ENCODE results near the gene DEPDC5.

Gene DEPDC5

DNA sequence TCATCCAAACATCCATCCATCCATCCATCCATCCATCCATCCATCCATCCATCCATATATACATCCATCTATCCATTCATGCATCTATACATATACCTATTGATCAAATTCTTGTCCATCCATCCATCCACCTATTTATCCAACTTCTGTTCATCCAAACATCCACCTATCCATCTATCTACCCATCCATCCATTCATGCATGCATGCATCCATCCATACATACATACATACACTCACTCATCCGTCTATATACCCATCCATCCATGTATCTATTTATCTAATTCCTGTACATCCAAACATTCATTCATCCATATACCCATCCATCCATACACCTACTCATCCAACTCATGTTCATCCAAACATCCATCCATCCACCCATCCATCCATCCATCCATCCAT is 171.2 kb downstream of the DEPDC5 start:
- DNase-seq (ENCODE audit: low read depth), result no peak

DNA sequence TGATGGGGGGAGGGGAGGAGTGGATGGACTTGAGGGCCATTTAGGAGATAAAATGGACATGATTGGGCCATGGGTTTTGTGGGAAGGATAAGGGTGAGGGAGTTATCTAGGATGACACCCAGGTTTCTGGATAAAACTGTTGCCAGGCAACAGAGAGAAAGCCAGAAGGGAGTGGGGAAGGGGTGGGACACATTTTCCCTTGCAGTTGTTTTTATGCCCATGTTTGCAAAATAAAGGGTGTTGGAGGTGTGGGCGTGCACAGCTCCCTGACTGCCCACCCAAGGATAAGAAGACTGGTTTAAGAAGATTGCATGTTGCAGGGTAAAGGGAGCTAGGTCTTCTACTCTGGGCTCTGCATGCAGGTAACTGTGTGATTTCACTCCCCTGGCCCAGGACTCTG is 172.2 kb downstream of the DEPDC5 start:
- DNase-seq (ENCODE audit: low read depth), result no peak

DNA sequence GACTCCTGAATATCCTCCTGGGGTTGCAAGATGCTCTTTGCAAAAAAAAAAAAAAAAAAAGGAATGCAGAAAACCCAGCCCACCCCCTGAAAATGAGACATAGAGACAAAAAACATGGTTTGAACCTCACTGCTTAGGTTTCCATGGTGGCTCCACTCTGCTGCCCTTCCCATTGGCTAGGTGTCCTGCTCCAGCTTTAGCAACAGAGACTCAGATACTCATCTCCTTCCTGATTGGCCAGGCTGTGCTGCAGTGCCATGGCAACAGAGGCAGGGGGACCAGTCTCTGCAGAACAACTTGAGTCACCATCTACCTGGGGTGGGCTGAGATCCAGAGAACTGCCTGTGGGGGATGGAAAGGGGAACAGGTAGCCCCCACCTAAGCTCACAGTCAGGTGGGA is 173.2 kb downstream of the DEPDC5 start:
- DNase-seq (ENCODE audit: low read depth), result no peak

DNA sequence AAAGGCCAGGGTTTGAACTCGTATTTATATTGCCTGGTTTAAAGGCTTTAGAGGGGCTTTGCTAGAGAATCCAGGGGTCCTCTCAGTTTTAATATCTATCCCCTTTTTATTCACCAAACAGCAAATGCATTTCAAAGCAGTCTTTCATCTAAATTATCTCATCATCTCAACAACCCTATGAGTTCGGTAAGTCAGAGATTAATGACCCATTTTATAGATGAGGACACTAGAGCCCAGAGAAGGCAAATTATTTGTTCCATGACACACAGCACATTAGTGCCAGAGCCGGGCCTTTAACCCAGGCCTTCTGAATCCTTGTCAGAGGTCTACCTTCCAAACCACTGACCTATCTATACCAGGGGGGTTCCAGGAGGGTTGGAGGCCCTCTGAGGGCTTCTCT is 173.7 kb downstream of the DEPDC5 start:
- DNase-seq (ENCODE audit: low read depth), result no peak

DNA sequence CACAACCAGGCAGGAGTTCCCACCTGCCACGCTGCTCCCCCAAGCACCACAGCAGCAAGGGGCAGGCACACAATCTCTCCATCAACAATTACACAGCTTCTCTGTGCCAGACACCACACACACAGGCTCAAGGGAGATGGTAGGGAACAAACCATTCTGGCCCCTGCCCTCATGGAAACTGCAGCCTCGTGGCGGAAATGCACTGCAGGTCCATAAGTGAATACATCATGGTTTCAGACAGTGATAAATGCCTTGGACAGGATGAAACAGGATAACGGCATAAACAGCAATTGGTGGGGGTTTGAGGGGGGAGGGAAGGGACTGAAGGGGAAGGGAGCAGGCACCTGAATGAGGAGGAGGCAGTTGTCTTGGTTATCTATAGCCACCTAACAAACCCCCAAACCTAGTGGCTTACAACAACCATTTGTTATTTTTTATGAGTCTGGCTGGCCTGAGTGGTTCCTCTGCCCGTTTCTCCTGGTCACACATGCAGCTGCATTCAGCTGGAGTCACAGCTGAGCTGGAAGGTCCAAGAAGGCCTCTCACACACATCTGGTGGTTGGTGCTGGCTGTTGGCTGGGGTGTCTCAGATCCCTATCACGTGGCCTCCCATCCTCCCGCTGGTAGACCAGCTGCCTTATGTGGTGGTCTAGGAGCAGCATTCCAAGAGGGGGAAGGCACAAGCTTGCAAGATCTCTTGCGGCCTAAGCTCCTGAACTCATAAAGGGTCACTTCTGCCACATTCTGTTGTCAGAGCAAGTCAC is 175.5 kb downstream of the DEPDC5 start:
- no peak for DNase-seq (ENCODE audit: low read depth)

DNA sequence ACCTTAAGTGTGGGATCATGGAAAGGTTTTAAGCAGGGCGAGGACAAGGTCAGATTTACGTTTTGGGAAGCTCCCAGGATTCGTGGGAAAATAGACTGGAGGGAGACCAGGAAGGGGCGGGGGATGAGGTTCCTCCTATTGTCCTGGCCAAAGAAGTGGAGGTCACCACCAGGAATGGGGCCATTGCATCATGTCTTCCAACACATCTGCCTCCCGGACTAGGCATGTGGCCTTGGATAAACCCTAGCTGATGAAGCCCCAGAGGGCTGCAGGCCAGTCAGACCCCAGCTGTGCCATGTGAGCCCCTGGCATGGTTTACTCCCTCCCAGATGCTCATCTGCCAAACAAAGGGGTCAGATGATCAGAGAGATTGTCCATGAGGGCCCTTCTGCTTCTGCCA is 179.0 kb downstream of the DEPDC5 start:
- no peak for DNase-seq (ENCODE audit: low read depth)

DNA sequence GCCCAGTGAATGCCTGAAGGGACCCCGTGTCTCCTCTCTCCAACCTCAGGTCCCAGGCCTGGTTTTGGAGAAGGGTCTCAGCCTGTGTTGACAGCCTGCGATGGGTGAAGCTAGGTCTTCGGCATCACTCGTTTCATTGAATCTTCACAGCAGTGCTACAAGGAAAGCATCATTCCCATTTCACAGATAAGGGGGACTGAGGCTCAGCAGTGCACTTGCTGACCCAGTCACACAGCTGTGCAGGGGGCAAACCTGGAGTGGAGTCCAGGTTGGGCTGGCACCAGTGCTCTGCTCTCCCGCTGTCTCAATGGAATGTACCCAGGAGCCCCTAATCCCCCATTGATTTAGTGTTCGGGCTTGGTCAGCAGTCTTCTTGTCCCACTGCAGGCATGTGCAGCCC is 179.6 kb downstream of the DEPDC5 start:
- DNase-seq (ENCODE audit: low read depth), result no peak

DNA sequence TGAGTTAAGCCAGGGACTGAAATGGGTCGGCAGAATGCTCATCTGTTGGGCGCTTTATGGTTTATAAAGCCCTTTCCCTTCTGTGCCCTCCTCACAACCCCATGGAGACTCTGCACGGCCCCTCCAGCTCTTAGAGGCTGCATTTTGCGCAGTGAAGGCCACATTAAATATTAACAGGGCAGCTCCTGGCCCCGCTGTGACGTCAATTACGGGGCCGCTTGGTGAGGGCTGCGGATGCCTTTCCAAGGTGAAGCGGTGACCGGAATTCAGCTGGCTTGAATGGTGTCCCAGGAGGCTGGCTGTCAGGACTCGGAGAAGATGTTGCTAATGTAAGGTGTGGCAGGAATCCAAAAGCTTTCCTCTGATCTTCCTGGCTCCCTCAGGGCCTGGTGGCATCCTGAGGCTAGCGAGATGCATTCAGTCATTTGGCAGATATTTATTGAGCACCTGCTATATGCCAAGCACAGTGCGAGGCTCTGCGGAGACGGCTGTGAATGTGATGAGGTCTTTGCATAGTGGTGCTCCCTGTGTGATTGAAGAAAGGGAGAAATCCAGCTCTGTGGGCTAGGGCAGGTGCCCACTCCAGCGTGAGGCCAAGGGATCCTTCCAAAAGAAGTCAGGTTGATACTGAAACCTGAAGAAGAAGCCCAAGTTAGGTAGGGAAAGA is 180.1 kb downstream of the DEPDC5 start:
- DNase-seq (ENCODE audit: low read depth), result no peak

DNA sequence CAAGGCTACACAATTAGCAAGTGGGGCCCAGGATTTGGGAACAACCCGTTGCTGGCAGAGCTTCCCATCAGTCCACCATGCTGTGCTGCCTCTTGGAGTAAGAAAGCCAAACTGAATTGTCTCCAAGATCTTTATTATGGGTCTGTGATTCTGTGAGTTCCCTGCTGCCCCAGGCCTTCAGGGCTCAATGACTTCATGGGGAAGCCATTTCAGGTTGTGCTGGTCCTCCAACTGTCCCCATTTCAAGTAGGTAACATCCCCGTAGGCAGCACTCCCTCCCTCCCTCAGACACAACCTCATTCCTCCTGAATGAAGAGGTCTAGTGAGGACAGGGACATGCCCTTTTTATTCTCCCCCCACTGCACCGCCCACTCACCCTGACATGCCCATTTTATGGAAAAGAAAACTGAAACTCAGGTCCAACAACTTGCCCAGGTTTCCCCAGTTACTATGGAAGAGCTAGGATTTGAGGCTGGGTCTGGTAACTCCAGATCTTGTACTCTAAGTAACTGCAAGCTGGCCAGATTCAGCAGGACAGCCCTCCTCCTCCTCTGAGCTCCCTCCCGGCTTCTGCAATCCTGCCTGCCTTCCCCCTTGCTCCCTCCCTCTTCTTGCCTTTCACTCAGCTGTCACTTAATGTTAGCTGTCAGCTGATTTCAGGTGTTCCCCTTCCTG is 182.3 kb downstream of the DEPDC5 start:
- DNase-seq (ENCODE audit: low read depth), result no peak

DNA sequence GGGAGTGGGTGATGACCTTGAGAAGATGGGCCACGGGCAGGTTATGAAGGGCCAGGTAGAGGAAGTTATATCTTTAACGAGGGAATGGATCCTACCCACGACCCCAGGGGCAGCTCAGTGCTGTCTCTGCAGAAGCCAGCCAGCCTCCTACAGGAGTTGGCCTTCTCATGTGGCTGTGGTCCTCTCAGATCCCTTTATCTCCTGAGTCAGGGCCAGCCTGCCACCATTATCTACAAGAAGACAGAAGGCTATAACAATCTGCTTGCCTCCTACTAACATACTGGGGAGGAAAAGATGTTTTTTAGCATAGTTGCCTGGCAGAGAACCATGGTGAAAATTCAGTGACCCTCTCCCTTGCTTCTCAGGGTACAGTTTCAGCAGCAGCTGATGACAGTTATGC is 183.5 kb downstream of the DEPDC5 start:
- no peak for DNase-seq (ENCODE audit: low read depth)

DNA sequence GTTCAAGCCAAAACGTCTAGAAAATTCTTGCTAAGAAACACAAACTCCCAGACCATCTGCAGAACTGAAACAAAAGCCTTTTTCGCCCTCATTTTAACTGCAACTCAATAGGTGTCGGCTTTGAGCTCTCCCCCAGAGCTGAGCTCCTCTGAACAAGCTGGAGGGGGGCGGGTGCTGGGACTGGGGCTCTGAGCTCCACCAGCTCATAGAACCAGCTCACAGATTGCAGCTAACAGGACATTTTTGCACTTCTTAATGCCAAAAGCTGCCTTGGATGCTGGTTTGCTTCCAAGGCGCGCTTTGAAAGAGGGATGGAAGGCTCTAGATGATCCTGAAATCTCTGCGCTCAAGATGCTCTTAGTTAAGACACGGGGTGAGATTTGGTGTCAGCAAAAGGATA is 184.5 kb downstream of the DEPDC5 start:
- no peak for DNase-seq (ENCODE audit: low read depth)

DNA sequence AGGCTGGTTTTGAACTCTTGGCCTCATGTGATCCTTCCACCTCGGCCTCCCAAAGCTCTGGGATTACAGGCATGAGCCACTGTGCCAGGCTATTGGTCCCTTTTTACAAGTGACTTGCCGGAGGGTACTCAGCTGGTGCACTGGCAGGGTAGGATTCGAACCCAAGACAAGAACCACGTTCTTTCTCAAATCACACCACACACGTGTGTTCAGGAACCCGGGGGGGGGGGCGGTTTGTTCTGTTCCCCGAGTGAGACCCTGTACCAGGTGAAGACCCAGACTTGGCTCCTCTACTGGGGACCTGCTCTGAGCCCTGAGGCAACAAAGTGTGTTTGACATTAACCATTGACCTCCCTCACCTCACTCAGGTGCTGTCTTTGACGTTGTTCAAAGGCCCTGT is 186.7 kb downstream of the DEPDC5 start:
- no peak for DNase-seq (ENCODE audit: low read depth)

DNA sequence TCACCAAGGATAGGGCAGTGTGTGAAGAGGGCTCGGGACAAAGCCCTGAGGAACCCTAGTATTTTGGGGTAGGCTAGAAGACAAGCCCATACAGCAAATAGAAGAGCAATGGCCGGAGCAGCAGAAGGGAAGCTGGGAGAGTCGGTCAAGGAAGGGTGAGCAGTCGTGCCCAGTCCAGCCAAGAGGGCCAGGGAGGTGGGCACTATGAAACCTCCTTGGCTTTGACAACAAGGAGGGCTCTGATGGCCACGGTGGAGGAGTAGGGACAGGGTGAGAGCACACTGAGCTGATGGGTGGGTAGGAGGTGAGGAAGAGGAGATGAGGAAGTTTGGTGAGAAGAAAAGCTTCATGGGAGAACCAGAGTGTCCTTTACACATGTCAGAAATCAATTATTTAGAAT is 188.3 kb downstream of the DEPDC5 start:
- DNase-seq (ENCODE audit: low read depth), result no peak

DNA sequence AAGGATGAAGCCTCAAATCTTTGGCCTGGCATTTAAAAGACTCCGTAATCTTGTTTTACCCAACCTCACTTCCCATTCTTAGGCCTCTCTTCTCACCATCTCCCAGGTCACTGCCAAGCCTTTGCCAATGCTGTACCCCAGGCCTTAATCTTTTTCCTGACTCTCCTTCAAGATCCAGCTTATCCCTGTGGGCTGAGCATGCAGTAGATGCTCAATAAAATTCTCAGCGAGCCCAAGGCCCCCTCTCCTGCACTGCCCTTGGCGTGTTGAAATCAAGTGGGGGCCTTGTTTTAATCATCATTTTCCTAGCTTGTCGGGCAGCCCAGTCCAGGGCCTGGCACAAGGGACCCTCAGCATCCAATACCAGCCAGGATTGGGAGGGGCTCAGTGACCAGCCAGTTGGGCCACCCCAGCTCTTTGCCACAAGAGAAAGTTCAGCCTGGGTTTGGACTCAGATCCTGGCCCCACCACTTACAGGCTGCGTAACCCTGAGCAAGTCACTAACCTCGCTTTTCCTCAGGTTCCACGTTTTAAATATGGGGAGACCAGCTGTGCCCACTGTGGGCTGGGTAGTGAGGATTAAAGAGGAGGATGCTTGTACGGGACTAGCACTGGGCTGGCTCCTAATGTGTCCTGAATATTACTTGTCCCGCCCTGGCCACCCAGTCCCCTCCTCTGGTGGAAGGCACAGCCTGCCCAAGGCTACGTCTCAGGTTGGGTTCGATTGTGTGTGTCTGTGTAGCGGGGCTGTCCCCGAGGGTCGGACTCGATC is 189.6 kb downstream of the DEPDC5 start:
- DNase-seq (ENCODE audit: low read depth), result no peak

DNA sequence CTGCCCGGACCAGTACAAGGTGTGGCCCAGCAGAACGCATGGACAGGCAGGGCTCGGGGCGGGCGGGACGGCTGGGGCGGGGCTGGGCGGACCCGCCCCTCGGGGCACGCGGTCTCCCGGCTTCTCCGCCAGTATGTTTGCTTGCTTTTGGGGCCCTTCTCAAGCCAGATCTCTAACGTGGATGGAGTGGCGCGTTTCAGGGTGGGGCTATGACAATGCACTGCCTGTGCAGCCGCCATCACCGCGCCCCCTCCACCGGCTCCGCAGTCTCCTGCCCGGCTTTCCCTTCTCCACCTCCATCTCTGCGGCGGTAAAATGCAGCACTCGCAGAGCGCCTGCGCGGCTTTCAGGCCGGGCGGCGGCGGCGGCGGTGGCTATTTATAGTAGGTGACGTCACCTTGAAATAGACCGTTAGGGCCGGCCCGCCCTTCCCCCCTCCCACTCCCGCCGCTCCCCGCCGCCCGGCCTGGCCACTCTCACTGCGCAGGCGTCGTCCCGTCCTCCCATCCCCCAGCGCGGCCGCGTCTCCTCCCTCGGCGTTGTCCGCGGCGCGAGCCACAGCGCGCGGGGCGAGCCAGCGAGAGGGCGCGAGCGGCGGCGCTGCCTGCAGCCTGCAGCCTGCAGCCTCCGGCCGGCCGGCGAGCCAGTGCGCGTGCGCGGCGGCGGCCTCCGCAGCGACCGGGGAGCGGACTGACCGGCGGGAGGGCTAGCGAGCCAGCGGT is 190.3 kb downstream of the DEPDC5 start, which contains the start of gene YWHAH:
Gene YWHAH (plus strand): TSS at position 558 of the 722 bp plus-strand sequence. CDS start 199 bp downstream, outside the sequence.
- DNase-seq (ENCODE audit: low read depth), result peak; percentile 83

DNA sequence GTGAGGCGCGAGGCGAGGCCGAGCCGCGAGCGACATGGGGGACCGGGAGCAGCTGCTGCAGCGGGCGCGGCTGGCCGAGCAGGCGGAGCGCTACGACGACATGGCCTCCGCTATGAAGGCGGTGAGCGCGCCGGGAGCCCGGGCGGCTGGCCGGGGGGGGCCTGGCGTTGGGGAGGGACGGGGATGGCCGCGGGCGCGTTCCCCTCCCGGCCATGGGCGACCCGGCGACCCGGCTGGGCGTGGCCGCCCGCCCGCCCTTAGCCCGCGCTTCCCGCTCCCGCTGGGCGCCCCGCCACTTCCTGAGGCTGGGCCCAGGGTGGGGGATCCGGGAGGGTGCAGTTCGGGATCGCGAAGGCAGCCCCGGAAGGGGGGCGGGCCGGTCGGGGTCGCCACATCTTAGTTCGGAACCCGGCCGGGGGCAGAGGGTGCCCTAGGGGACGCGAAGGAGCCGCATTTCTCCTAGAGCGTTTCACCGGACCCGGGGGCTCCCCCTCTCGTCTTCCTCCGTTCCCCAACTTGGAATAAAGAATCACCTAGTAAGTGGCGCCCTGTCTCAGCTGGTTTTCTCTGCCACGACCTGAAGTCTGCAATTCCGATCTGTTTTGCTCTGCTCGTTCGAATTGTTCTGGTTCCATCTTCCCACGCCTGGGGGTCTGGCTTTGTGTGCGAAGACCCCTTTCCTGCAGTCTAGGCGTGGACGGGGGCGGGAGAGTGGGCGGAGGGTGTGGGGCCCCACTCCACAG is 191.1 kb downstream of the DEPDC5 start:
- DNase-seq (ENCODE audit: low read depth), result peak; percentile 14

DNA sequence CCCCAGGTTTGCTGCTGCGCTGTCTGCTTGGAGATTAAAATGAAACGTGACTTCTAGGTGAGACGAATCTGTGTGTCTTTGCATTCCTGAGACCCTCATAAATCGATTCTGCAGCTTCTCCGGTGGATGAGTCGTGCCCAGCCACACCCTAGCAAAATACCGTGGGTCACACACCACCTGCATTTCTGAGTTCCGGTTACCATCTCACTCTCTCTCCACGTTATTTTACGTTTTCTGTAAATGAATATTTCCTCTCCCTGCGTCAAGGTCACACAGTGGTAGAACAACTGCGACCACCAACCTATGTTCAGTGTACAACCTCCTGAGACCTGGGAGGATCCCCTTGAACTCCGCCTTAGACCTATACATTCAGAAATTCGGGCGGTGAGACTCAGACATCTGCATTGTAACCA is 191.6 kb downstream of the DEPDC5 start:
- DNase-seq (ENCODE audit: low read depth), result no peak

DNA sequence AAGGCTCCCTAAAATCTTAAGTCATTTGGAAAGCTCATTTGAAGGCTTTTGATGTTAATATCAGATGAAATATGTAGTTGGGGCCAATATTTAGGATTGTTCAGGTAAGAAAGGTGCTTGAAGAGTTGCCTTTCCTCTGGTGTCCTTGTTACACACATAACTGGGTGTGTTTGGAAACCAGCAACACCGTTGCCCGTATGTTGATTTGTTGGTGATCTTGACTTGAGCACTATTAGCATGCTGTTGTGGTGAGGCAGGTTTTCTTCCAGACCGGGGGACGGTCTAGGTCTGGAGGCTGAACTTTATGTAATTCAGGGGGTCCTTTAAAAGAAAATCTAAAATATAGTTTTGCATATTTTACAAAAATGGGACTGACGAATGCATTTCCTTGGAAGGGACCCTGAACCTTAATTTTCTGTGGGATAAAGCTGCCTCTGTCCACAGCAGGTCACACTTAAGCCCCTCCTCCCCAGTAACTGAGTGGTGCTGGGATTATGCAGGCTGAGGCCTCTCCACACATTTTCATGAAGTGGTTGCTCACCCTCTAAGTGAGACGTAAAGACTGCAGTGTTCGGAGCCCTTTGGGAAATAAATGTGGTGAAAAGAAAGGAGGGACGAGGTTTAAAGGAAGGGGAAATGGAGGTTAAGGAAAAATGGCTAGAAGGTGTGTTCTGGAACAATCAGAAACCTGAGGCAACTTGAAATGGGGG is 192.3 kb downstream of the DEPDC5 start:
- DNase-seq (ENCODE audit: low read depth), result no peak

DNA sequence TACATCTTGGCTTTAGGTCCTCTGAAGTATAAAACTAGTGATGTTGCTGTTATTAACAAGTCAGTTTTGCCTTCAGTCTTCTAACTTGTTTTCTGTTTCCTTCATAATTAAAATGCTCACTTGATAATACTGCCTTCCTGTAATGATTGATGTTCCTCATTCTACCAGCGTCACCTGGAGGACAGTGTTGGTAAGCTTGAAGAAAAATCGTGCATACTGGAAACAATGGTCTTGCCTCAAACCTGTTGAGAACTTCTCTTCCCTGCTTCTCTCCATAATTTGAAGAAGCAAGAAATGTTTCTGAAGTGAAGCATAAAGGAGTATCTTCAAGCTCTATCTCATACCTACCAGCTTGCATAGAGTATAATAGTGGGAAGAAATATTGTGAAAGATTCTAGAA is 193.5 kb downstream of the DEPDC5 start:
- no peak for DNase-seq (ENCODE audit: low read depth)

DNA sequence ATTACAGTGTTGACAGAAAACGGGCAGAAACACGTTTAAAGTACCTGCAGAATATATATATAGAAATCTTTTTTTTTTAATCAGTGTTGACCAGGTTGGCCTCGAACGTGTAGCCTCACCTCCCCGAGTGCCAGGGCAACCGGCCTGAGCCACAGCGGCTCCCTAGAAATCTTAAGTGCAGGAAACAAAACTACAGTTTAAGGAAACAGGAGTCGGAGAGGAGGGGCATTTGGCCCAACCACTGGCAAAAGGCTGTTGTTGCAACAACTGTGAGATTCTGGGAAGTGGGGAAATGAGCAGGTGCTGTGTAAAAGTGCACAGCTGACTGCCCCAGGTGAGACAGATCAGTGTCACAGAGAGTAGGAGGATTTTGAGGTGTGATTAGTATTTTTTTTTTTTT is 194.2 kb downstream of the DEPDC5 start:
- no peak for DNase-seq (ENCODE audit: low read depth)
